Islet precursor cell (in vitro differentiated cells): Measurements from ENCODE around the gene FANCC.

Source experiments
- DNase-seq: peaks from one replicate; pipeline ENCODE4 v3.0.0-alpha.2; 2018

Gene FANCC

GRCh38 chr9:95112436-95113280, 204.9 kb downstream of the FANCC start:
- no peak for DNase-seq

GRCh38 chr9:95111716-95112115, 205.8 kb downstream of the FANCC start:
- no peak for DNase-seq

- DNase-seq, result no peak
Observed at GRCh38 chr9:95110921-95111525, 206.5 kb downstream of the FANCC start.

GRCh38 chr9:95109456-95109855, 208.1 kb downstream of the FANCC start:
- DNase-seq, result no peak

- DNase-seq, result no peak
Observed at GRCh38 chr9:95108777-95109176, 208.7 kb downstream of the FANCC start.

GRCh38 chr9:95107976-95108375, 209.5 kb downstream of the FANCC start:
- no peak for DNase-seq

GRCh38 chr9:95107001-95107749, 210.3 kb downstream of the FANCC start:
- DNase-seq, result no peak

- DNase-seq, result peak; percentile 79
Observed at GRCh38 chr9:95105519-95106287, 211.8 kb downstream of the FANCC start.

GRCh38 chr9:95104980-95105379, 212.5 kb downstream of the FANCC start:
- no peak for DNase-seq

- no peak for DNase-seq
Observed at GRCh38 chr9:95104581-95104960, 212.9 kb downstream of the FANCC start.

- DNase-seq, result no peak
Observed at GRCh38 chr9:95103871-95104580, 213.5 kb downstream of the FANCC start.

- DNase-seq, result peak; percentile 67
Observed at GRCh38 chr9:95103281-95103771, 214.2 kb downstream of the FANCC start.

- no peak for DNase-seq
Observed at GRCh38 chr9:95102572-95102971, 214.9 kb downstream of the FANCC start.

- peak; percentile 68 for DNase-seq
Observed at GRCh38 chr9:95102001-95102433, 215.5 kb downstream of the FANCC start.

GRCh38 chr9:95101326-95101725, 216.2 kb downstream of the FANCC start:
- peak; percentile 66 for DNase-seq

GRCh38 chr9:95100071-95100627, 217.4 kb downstream of the FANCC start:
- DNase-seq, result no peak

GRCh38 chr9:95099321-95100070, 218.0 kb downstream of the FANCC start:
- no peak for DNase-seq

GRCh38 chr9:95098391-95098921, 219.1 kb downstream of the FANCC start:
- DNase-seq, result no peak

GRCh38 chr9:95097279-95097678, 220.2 kb downstream of the FANCC start:
- no peak for DNase-seq

- no peak for DNase-seq
Observed at GRCh38 chr9:95096807-95097206, 220.7 kb downstream of the FANCC start.

GRCh38 chr9:95096381-95096780, 221.1 kb downstream of the FANCC start:
- no peak for DNase-seq
